ENCODE results near the gene SCRN1. TPM values are rescaled to one million over a fixed set of nuclear protein-coding genes. Genes with fewer than 3 reads are reported as not detected.

Gene SCRN1
- total RNA-seq, 1 experiment from 2014 or later = 116 TPM

DNA sequence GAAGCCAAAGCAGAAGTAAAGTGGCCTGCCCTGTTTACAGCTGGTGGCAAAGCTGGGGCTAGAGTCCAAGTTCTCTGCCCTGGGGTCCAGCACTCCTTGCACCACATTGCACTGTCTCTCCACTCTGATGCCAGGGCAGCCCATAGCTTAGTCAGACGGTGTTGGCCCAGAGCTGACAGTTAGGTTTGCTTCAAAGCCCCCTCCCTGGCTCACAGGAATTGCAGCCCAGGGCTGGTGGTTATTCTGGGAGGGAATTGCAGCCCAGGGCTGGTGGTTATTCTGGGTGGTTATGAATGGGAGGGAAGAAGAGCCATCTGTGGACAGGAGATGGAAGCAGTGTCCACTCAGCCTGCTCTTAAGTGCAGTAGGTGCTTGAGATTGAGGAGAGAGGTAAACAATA lies 88.9 kb downstream of the SCRN1 start:
- no peak for DNase-seq
- Mint-ChIP-seq H3K27ac (ENCODE audit: unreplicated experiment) (no peak overlapping the region), H3K9me3 (ENCODE audit: low read depth, unreplicated experiment) (peaks cover 11% of the 10 kb centered on the region), H3K36me3 (ENCODE audit: insufficient read depth, unreplicated experiment) (no peaks in the 10 kb centered on the region), H3K4me3 (ENCODE audit: low read depth, unreplicated experiment) (no peak overlapping the region), H3K27me3 (ENCODE audit: unreplicated experiment) (no peaks in the 10 kb centered on the region), H3K4me1 (ENCODE audit: low read depth, unreplicated experiment) (no peaks in the 10 kb centered on the region)
- intact Hi-C loops (cut with micrococcal nuclease; ENCODE audit: unreplicated experiment) = no loop called here
- TF ChIP-seq, protein P1, sequence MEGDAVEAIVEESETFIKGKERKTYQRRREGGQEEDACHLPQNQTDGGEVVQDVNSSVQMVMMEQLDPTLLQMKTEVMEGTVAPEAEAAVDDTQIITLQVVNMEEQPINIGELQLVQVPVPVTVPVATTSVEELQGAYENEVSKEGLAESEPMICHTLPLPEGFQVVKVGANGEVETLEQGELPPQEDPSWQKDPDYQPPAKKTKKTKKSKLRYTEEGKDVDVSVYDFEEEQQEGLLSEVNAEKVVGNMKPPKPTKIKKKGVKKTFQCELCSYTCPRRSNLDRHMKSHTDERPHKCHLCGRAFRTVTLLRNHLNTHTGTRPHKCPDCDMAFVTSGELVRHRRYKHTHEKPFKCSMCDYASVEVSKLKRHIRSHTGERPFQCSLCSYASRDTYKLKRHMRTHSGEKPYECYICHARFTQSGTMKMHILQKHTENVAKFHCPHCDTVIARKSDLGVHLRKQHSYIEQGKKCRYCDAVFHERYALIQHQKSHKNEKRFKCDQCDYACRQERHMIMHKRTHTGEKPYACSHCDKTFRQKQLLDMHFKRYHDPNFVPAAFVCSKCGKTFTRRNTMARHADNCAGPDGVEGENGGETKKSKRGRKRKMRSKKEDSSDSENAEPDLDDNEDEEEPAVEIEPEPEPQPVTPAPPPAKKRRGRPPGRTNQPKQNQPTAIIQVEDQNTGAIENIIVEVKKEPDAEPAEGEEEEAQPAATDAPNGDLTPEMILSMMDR (IDR thresholded peaks at IDR 0.05; ENCODE audit: unreplicated experiment) = no peak
- CTCF ChIA-PET = interaction anchor here (0.7 to 0.9 kb wide), 2 partner anchors 23 to 1110 kb away, joined by 3 to 4 read pairs; no protein-coding TSS in a partner anchor
- BruUV-seq (replicated peaks) = no TSS peak

DNA sequence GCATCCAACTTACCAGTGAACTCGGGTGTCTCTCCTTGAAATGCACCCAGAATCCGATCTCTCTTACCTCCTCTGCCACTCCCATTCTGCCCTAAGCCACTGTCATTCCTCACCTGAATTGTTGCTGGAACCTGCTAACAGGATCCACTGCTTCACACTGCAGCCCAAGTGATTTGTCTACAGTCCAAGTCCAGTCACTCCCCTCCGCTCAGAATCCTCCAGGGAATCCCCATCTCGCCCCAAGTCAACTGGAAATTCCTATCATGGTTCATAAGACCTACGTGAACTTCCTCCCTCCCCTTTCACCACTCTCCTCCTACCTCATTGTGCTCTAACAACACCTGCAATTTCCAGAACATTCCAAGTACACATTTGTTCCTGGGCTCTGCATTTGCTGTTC lies 91.3 kb downstream of the SCRN1 start:
- no peak for DNase-seq
- H3K9me3 Mint-ChIP-seq (ENCODE audit: low read depth, unreplicated experiment) = peaks cover 10% of the 10 kb centered on the region
- no peaks in the 10 kb centered on the region for H3K4me1 Mint-ChIP-seq (ENCODE audit: low read depth, unreplicated experiment)
- intact Hi-C loops (cut with micrococcal nuclease; ENCODE audit: unreplicated experiment) = no loop called here
- H3K27ac Mint-ChIP-seq (ENCODE audit: unreplicated experiment) = no peak overlapping the region
- BruUV-seq (replicated peaks) = no TSS peak
- CTCF ChIA-PET = no interaction called here
- H3K36me3 Mint-ChIP-seq (ENCODE audit: insufficient read depth, unreplicated experiment) = no peaks in the 10 kb centered on the region
- no peak overlapping the region for H3K4me3 Mint-ChIP-seq (ENCODE audit: low read depth, unreplicated experiment)
- H3K27me3 Mint-ChIP-seq (ENCODE audit: unreplicated experiment) = no peaks in the 10 kb centered on the region
- TF ChIP-seq, protein P1 (IDR thresholded peaks at IDR 0.05; ENCODE audit: unreplicated experiment) = no peak

DNA sequence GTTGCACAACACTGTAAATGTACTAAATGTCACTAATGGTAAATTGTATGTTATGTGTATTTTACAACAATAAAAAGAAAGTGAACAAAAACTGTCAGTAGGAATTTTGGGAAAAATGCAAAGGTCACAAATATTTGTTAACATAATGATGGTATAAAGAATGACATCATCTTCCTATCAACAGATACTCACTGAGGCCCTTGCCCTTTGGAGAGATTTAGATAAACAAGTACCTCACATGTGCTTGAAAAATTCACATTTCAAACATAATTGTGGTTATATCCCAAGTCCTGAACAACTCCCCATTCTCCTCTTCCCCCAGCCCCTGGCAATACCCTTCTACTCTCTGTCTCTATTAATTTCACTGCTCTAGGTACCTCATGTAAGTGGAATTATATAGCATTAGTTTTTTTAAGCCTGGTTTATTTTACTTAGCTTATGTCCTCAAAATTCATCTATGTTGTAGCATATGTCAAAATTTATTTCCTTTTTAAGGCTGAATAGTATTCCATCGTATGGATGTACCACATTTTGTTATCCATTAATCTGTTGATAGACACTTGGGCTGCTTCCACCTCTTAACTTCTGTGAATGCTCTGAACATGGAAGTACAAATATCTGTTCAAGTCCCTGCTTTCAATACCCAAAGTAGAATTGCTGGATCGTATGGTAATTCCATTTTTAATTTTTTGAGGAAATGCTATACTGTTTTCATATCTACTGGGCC lies 92.8 kb downstream of the SCRN1 start:
- no peaks in the 10 kb centered on the region for H3K36me3 Mint-ChIP-seq (ENCODE audit: insufficient read depth, unreplicated experiment)
- no TSS peak for BruUV-seq (replicated peaks)
- no peak overlapping the region for H3K27ac Mint-ChIP-seq (ENCODE audit: unreplicated experiment)
- TF ChIP-seq, protein P1 (IDR thresholded peaks at IDR 0.05; ENCODE audit: unreplicated experiment) = no peak
- peaks cover 10% of the 10 kb centered on the region for H3K9me3 Mint-ChIP-seq (ENCODE audit: low read depth, unreplicated experiment)
- intact Hi-C loops (cut with micrococcal nuclease; ENCODE audit: unreplicated experiment) = no loop called here
- H3K4me1 Mint-ChIP-seq (ENCODE audit: low read depth, unreplicated experiment) = no peaks in the 10 kb centered on the region
- CTCF ChIA-PET = no interaction called here
- H3K27me3 Mint-ChIP-seq (ENCODE audit: unreplicated experiment) = no peaks in the 10 kb centered on the region
- no peak for DNase-seq
- no peak overlapping the region for H3K4me3 Mint-ChIP-seq (ENCODE audit: low read depth, unreplicated experiment)

DNA sequence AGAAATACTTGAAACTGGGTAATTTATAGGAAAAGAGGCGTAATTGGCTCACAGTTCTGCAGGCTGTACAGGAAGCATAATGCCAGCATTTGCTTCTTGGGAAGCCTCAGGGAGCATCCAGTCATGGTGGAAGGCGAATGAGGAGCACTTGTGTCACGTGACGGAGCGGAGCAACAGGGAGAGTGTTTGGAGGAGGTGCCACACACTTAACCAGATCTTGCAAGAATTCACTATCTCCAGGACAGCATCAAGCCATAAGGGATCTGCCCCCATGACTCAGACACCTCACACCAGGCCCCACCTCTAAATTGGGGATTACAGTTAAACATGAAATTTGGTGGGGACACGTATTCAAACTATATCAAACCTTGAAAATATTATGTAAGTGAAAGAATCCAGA lies 94.0 kb downstream of the SCRN1 start:
- peaks cover 10% of the 10 kb centered on the region for H3K9me3 Mint-ChIP-seq (ENCODE audit: low read depth, unreplicated experiment)
- no peaks in the 10 kb centered on the region for H3K27me3 Mint-ChIP-seq (ENCODE audit: unreplicated experiment)
- DNase-seq = no peak
- CTCF ChIA-PET = no interaction called here
- H3K4me3 Mint-ChIP-seq (ENCODE audit: low read depth, unreplicated experiment) = no peak overlapping the region
- intact Hi-C loops (cut with micrococcal nuclease; ENCODE audit: unreplicated experiment) = no loop called here
- H3K36me3 Mint-ChIP-seq (ENCODE audit: insufficient read depth, unreplicated experiment) = no peaks in the 10 kb centered on the region
- H3K4me1 Mint-ChIP-seq (ENCODE audit: low read depth, unreplicated experiment) = no peaks in the 10 kb centered on the region
- BruUV-seq (replicated peaks) = no TSS peak
- H3K27ac Mint-ChIP-seq (ENCODE audit: unreplicated experiment) = no peak overlapping the region
- TF ChIP-seq, protein P1 (IDR thresholded peaks at IDR 0.05; ENCODE audit: unreplicated experiment) = no peak
